ENCODE results near the gene DHX38.

DHX38 gene

DNA sequence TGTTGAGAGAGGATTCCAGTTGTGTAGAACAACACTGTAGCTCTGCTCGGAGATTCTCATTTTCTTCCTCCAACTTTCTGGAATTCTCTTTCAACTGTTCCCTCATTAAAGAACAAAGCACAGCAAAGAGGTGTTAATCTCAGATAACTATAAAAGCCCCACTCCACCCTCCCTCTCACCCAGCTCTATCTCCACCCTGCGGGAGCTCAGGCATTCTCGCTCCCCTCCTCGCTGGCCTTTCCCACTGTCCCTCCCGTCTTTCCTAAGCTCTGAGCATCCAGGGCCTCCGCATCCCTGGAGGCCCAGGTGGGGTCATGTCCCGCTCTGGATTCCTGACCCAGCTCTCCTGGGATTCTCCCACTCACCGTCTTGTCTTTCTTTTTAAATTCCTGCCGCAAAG is 35.1 kb downstream of the DHX38 start:
- TF ChIP-seq, protein P1, sequence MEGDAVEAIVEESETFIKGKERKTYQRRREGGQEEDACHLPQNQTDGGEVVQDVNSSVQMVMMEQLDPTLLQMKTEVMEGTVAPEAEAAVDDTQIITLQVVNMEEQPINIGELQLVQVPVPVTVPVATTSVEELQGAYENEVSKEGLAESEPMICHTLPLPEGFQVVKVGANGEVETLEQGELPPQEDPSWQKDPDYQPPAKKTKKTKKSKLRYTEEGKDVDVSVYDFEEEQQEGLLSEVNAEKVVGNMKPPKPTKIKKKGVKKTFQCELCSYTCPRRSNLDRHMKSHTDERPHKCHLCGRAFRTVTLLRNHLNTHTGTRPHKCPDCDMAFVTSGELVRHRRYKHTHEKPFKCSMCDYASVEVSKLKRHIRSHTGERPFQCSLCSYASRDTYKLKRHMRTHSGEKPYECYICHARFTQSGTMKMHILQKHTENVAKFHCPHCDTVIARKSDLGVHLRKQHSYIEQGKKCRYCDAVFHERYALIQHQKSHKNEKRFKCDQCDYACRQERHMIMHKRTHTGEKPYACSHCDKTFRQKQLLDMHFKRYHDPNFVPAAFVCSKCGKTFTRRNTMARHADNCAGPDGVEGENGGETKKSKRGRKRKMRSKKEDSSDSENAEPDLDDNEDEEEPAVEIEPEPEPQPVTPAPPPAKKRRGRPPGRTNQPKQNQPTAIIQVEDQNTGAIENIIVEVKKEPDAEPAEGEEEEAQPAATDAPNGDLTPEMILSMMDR (IDR thresholded peaks at IDR 0.05; ENCODE audit: low read depth, low read length): no peak
- no peaks in the 10 kb centered on the region for H3K9me3 ChIP-seq
- no peak overlapping the region for H3K4me3 ChIP-seq (ENCODE audit: low read depth, low read length)
- no peaks in the 10 kb centered on the region; the same call in 1 of the 2 replicates for H3K36me3 ChIP-seq
- DNase-seq: no peak
- H3K4me1 ChIP-seq: peaks cover 19% of the 10 kb centered on the region
- H3K27me3 ChIP-seq: no peaks in the 10 kb centered on the region

DNA sequence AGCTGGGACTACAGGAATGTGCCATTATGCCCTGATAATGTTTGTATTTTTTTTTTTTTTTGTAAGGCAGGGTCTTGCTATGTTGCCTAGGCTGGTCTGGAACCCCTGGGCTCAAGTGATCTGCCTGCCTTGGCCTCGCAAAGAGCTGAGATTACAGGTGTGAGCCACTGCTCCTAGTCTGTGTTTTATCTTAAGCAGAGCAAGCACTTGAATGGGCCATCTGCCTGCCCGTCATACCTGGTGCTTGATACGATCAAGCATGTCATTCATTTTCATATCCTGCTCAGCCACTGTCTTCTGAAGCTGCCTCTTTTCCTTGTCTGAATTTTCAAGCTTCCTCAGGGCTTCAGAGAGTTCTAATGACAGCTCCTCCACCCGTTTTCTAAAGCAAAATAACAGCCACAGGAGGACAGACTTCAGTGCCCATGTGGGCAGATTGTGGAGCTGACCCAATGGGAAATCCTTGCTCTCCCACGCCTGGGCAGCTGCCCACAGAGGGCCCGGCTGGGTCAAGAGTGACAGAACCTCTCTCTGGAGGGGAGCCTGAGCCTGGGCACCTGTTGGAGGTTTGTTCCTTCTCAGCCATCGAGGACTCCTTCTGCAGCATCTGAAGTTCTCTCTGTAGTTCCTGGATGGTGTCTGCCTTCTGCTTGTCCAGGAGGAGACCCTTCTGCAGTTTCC is 36.5 kb downstream of the DHX38 start:
- Histone ChIP-seq H3K36me3 (no peaks in the 10 kb centered on the region; the same call in 1 of the 2 replicates), H3K9me3 (no peaks in the 10 kb centered on the region), H3K27me3 (no peaks in the 10 kb centered on the region), H3K4me1 (peaks cover 17% of the 10 kb centered on the region), H3K4me3 (ENCODE audit: low read depth, low read length) (no peak overlapping the region)
- no peak for DNase-seq
- TF ChIP-seq, protein P1 (IDR thresholded peaks at IDR 0.05; ENCODE audit: low read depth, low read length): no peak

- H3K9me3 ChIP-seq: no peaks in the 10 kb centered on the region
- TF ChIP-seq, protein P1 (IDR thresholded peaks at IDR 0.05; ENCODE audit: low read depth, low read length): no peak
- DNase-seq: no peak
- H3K27me3 ChIP-seq: no peaks in the 10 kb centered on the region
- no peaks in the 10 kb centered on the region; the same call in 1 of the 2 replicates for H3K36me3 ChIP-seq
- no peak overlapping the region for H3K4me3 ChIP-seq (ENCODE audit: low read depth, low read length)
- peaks cover 8% of the 10 kb centered on the region; the same call in 1 of the 2 replicates for H3K4me1 ChIP-seq
Observed at GRCh38 chr16:72131036-72131435, 37.4 kb downstream of the DHX38 start.

DNA sequence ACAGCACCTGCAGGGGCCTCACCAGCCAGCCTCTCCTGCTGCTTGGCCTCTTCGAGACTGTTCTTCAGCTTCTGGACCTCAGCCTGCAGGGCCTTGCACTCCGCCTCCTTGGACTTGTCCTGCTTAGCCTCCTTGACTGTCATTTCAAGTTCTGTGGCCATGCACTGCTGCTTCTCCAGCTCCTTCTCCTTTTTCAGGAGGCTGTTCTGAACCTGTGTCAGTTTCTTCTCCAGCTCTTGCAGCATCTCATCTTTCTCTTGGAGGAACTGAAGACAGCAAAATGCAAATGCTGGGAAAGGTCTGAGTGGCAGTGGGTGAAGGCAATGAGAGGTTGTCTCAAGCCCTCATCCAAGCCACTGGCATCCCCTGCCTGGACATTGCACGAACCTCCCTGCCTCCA is 39.1 kb downstream of the DHX38 start:
- DNase-seq: no peak
- Histone ChIP-seq H3K4me1 (0 out of 2 replicates have a peak, but pooled peaks cover 3% of the 10 kb centered on the region), H3K4me3 (ENCODE audit: low read depth, low read length) (no peak overlapping the region), H3K9me3 (no peaks in the 10 kb centered on the region), H3K27me3 (no peaks in the 10 kb centered on the region), H3K36me3 (no peaks in the 10 kb centered on the region)
- TF ChIP-seq, protein P1 (IDR thresholded peaks at IDR 0.05; ENCODE audit: low read depth, low read length): no peak

- no peak for DNase-seq
- Histone ChIP-seq H3K9me3 (no peaks in the 10 kb centered on the region), H3K4me3 (ENCODE audit: low read depth, low read length) (no peak overlapping the region), H3K27me3 (no peaks in the 10 kb centered on the region), H3K36me3 (no peaks in the 10 kb centered on the region), H3K4me1 (0 out of 2 replicates have a peak, but pooled peaks cover 3% of the 10 kb centered on the region)
- TF ChIP-seq, protein P1 (IDR thresholded peaks at IDR 0.05; ENCODE audit: low read depth, low read length): no peak
Observed at GRCh38 chr16:72134507-72134906, 40.9 kb downstream of the DHX38 start.

DNA sequence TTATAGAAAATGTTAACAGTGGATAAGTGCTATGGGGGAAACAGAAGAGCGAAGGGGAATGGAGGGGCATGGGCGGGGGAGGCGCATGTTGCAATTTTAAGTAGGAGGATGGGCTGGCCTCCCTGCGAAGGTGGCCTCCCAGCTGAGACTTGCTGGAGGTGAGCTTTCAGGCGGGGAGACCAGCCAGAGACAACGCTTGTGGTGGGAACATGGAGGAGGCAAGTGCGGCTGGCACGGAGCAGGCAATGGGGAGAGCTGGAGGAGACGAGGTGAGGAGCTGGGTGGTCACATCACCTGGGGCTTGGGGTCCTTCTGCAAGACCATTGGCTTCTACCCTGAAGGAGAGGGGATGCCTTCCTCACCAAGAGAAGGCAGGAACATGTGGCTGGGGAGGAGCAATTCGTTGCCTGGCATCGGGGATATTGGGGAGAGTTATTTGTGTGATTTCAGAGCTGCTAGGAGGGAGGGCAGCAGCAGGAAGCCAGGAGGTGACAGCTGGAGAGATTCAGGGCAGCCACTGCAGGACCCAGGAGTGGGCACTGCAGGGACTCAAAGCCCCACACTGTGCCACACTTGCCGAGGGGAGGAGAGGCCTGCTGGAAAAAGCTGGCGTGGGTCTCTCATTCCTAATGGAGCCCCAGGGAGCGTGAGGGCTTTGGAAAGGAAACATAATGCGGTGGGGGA is 43.9 kb downstream of the DHX38 start:
- DNase-seq: no peak
- H3K9me3 ChIP-seq: 0 out of 2 replicates have a peak, but pooled peaks cover 4% of the 10 kb centered on the region
- H3K27me3 ChIP-seq: no peaks in the 10 kb centered on the region
- H3K4me3 ChIP-seq (ENCODE audit: low read depth, low read length): no peak overlapping the region
- TF ChIP-seq, protein P1 (IDR thresholded peaks at IDR 0.05; ENCODE audit: low read depth, low read length): no peak
- no peaks in the 10 kb centered on the region for H3K4me1 ChIP-seq
- H3K36me3 ChIP-seq: no peaks in the 10 kb centered on the region

All from BE2C (cell line).